ENCODE results near the gene ZNF391.
"Not testable (repeated sequence)": the region's sequence is repeated elsewhere in the genome, so short reads cannot be mapped to it uniquely, and the experiment has no call there.

The ZNF391 gene

DNA sequence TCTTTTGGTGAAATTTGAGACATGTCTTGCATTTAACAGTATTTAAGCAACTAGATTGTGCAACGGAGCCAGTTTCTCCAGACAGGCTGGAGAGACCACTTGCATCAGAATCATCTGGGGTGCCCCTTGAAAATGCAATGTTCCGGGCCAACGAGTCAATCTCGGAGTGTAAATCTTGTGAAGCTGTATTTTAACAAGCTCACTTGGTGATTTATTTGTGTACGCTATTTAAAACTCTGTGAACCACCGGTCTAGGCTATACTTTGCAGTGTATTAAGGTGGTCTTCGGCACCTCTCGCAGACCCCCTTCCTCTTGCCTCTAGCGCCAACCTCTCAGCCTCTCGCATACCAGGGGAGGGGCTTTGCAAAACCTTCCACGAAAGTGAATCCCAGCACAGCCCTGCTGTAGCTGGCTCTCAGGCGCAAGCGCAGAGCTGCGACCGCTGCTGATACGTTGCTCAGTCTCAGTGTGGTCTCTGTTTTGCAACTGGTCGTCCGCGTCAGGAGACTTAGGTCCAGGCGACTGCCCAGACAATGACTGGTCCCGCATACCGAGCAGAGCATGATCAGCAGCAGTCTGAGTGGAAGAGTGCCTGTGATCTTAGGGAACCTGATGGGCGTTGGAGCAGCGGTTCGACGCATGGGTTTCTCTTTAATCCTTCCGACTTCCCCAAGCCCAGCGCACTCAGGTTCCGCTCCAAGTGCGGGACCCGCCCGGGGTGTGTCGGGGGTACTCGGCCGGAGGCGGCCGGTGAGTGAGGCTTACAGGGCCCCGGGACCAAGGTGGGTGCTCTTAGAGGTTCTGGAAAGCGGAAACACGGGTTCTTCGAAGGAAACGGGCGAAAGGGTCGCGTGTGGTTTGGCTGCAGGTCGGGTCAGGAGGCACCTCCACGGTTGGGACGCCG is at the start of gene ZNF391:
ZNF391 (plus strand) TSS at position 467 of the 905 bp plus-strand sequence. CDS start 11,612 bp downstream, outside the sequence.
- peak; percentile 81 for DNase-seq

- no peak for DNase-seq
Measured at GRCh38 chr6:27352850-27353249, 35.7 kb upstream of the ZNF391 start.

DNA sequence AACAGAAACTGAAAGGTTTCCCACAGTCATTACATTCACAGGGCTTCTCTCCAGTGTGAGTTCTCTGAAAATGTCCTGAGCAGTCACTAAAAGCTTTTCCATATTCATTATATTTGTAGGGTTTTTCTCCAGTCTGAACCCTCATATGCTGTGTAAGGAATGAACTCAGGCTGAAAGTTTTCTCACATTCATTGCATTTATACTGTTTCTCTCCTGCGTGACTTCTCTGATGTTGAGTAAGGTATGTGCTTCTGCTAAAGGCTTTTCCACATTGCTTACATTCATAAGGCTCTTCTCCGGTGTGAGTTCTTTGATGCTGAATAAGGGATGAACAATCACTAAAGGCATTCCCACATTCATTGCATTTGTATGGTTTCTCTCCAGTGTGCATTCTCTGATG is 29.8 kb upstream of the ZNF391 start:
- no peak for DNase-seq

- DNase-seq, result no peak
Measured at GRCh38 chr6:27359231-27359630, 29.3 kb upstream of the ZNF391 start.

- DNase-seq, result no peak
Measured at GRCh38 chr6:27368202-27368601, 20.4 kb upstream of the ZNF391 start.

DNA sequence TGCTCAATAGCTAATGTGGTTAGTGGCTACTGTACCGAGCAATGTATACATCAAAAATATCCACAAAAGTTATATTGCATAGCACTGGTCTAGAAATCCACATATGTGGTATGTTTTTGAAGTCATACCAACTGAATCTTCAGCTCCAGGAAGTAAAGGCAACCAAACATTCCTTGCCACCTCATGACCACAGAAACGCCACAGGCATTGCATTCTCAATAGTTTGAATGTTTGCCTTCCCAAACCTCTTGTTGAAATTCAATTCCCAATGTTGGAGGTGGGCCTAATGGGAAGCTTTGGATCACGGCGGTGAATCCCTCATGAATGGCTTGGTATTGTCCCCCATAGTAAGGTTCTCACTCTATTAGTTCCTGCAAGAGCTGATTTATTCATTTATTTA is 18.2 kb upstream of the ZNF391 start:
- no peak for DNase-seq

GRCh38 chr6:27374824-27375612 is 13.5 kb upstream of the ZNF391 start:
- DNase-seq, result peak; percentile 83

- DNase-seq, result no peak
Measured at GRCh38 chr6:27375613-27376079, 12.9 kb upstream of the ZNF391 start.

- not testable (repeated sequence) for DNase-seq
Measured at GRCh38 chr6:27378406-27378805, 10.2 kb upstream of the ZNF391 start.

- DNase-seq, result not testable (repeated sequence)
Measured at GRCh38 chr6:27381001-27381400, 7.6 kb upstream of the ZNF391 start.

DNA sequence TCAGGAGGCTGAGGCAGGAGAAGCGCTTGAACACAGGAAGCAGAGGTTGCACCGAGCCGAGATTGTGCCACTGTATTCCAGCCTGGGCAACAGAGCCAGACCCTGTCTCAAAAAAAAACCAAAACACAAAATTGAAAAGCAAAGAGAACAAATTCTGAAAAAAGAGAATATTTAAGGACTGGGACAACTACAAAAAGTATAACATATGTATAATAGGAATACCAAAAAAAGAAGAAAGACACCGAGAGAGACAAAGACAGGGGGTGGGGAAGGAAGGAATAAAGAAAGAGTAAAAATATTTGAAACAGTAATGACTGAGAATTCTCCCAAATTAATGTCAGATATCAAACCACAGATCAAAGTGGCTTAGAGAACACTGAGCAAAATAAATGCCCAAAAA is 5.5 kb upstream of the ZNF391 start:
- DNase-seq, result no peak

GRCh38 chr6:27383481-27383880 is 5.1 kb upstream of the ZNF391 start:
- no peak for DNase-seq

- DNase-seq, result no peak
Measured at GRCh38 chr6:27392623-27393022, 4.1 kb downstream of the ZNF391 start.

- no peak for DNase-seq
Measured at GRCh38 chr6:27394073-27394472, 5.5 kb downstream of the ZNF391 start.

- no peak for DNase-seq
Measured at GRCh38 chr6:27400877-27401642, 12.5 kb downstream of the ZNF391 start.

GRCh38 chr6:27406085-27406484 is 17.5 kb downstream of the ZNF391 start:
- DNase-seq, result no peak

- no peak for DNase-seq
Measured at GRCh38 chr6:27407153-27407814, 18.7 kb downstream of the ZNF391 start.

DNA sequence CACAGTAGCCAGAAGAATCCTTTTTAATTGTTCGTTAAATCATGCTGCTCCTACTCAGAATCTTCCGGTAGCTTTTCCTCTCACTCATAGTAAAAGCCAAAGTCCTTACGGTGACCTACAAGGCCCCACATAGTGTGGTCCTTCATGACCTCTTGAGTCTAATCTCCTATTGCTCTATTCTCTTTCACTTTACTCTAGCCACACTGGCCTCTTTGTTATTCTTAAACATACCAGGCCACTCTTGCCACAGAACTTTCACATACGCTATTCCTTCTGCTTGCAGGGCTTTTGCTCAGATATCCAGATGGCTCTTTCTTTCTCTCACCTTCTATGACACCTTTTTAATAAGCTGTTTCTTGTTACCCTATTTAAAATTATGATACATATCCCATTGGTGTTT is 25.7 kb downstream of the ZNF391 start:
- no peak for DNase-seq

DNA sequence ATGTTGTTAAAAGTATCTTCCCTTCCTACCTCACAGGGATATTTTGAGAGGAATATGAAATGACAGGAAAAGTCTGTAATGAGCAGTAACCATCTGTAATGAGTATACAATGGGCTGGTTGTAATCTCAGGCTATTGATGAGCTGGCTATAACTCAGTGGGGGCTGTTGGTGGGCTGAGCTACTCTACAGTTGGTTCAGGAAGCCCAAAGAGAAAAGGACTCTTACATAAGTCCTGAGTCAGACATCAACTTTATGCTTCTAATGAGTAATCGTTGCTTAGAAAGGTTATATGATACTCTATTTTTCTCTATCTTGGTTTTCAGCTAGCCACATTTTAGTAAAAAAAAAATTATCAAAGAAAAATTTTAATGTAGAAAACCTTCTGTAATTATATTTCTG is 26.4 kb downstream of the ZNF391 start:
- DNase-seq, result no peak

- no peak for DNase-seq
Measured at GRCh38 chr6:27415898-27416297, 27.3 kb downstream of the ZNF391 start.

DNA sequence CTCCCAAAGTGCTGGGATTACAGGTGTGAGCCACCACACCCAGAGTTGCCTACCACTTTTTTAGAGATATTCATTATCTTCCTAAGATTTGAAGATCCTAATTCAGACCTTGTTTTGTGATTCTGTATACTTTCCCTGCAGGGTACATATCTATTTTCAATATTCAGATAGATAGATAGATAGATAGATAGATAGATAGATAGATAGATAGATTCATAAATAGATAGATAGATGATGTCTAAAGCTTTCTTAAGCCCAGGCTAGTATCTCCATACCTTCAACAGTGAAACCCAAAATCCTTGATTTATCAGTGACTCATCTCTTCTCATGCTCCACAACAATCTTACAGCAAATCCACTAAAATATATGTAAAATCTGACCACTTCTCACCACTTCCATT is 30.8 kb downstream of the ZNF391 start:
- DNase-seq, result no peak

GRCh38 chr6:27422651-27423332 is 34.2 kb downstream of the ZNF391 start:
- DNase-seq, result no peak

Measured in activated CD4-positive, alpha-beta T cell treated with anti-CD3 and anti-CD28 coated beads for 48 hours (primary cell).